ENCODE results near the gene TEDC1. TPM values are rescaled to one million over a fixed set of nuclear protein-coding genes. Genes with fewer than 3 reads are reported as not detected.
A peak's percentile ranks its signal among the peaks of the same experiment; 100 is the strongest.
"Not testable (repeated sequence)": the region's sequence is repeated elsewhere in the genome, so short reads cannot be mapped to it uniquely, and the experiment has no call there.

The TEDC1 gene
- total RNA-seq, 2 donors from 2014 or later, result 3.5 to 3.9 TPM

- DNase-seq (ENCODE audit: low spot score), result no peak
- H3K4me1 ChIP-seq, result no peaks in the 10 kb centered on the region
- no peak overlapping the region for H3K27ac ChIP-seq
- H3K4me3 ChIP-seq, result no peak overlapping the region
- H3K27me3 ChIP-seq, result peaks cover 0 to 3% of the 10 kb centered on the region in 2 donors
- TF ChIP-seq CTCF (IDR thresholded peaks at IDR 0.05), result no peak
- H3K36me3 ChIP-seq, result no peaks in the 10 kb centered on the region
- no peaks in the 10 kb centered on the region for H3K9me3 ChIP-seq
Observed at GRCh38 chr14:105536691-105537579, 45.9 kb downstream of the TEDC1 start.

GRCh38 chr14:105537580-105538474 lies 46.8 kb downstream of the TEDC1 start:
- Histone ChIP-seq H3K4me3 (no peak overlapping the region), H3K4me1 (no peaks in the 10 kb centered on the region), H3K9me3 (peaks cover 0 to 7% of the 10 kb centered on the region in 2 donors), H3K27me3 (peaks cover 0 to 3% of the 10 kb centered on the region in 2 donors), H3K27ac (no peak overlapping the region), H3K36me3 (no peaks in the 10 kb centered on the region)
- peak; percentile 98 to 99 for TF ChIP-seq CTCF (IDR thresholded peaks at IDR 0.05)
- no peak for DNase-seq (ENCODE audit: low spot score)

GRCh38 chr14:105538481-105539049 lies 47.5 kb downstream of the TEDC1 start:
- no peaks in the 10 kb centered on the region for H3K36me3 ChIP-seq
- H3K9me3 ChIP-seq, result peaks cover 0 to 14% of the 10 kb centered on the region in 2 donors
- H3K27ac ChIP-seq, result no peak overlapping the region
- no peaks in the 10 kb centered on the region for H3K4me1 ChIP-seq
- TF ChIP-seq CTCF (IDR thresholded peaks at IDR 0.05), result no peak
- DNase-seq (ENCODE audit: low spot score), result no peak
- no peak overlapping the region for H3K4me3 ChIP-seq
- peaks cover 0 to 3% of the 10 kb centered on the region in 2 donors for H3K27me3 ChIP-seq

GRCh38 chr14:105540811-105541210 lies 49.8 kb downstream of the TEDC1 start:
- H3K36me3 ChIP-seq, result no peaks in the 10 kb centered on the region
- H3K4me1 ChIP-seq, result no peaks in the 10 kb centered on the region
- no peak for DNase-seq (ENCODE audit: low spot score)
- no peak for TF ChIP-seq CTCF (IDR thresholded peaks at IDR 0.05)
- H3K9me3 ChIP-seq, result peaks cover 0 to 16% of the 10 kb centered on the region in 2 donors
- H3K27me3 ChIP-seq, result peaks cover 0 to 3% of the 10 kb centered on the region in 2 donors
- no peak overlapping the region for H3K27ac ChIP-seq
- H3K4me3 ChIP-seq, result no peak overlapping the region

- Histone ChIP-seq H3K27ac (no peak overlapping the region), H3K36me3 (no peaks in the 10 kb centered on the region), H3K9me3 (peaks cover 0 to 16% of the 10 kb centered on the region in 2 donors), H3K27me3 (peaks cover 0 to 3% of the 10 kb centered on the region in 2 donors), H3K4me1 (no peaks in the 10 kb centered on the region), H3K4me3 (no peak overlapping the region)
- no peak for TF ChIP-seq CTCF (IDR thresholded peaks at IDR 0.05)
- no peak for DNase-seq (ENCODE audit: low spot score)
Observed at GRCh38 chr14:105541218-105541875, 50.3 kb downstream of the TEDC1 start.

GRCh38 chr14:105545676-105546075 lies 54.6 kb downstream of the TEDC1 start:
- not testable (repeated sequence) for H3K27ac ChIP-seq, H3K27me3 ChIP-seq, H3K4me1 ChIP-seq

GRCh38 chr14:105546410-105546809 lies 55.4 kb downstream of the TEDC1 start:
- not testable (repeated sequence) for H3K4me1 ChIP-seq; DNase-seq (ENCODE audit: low spot score); H3K27ac ChIP-seq; H3K27me3 ChIP-seq; H3K4me3 ChIP-seq; H3K36me3 ChIP-seq
- H3K9me3 ChIP-seq, result peaks cover 0 to 16% of the 10 kb centered on the region in 2 donors

More at GRCh38 chr14:105545676-105546075, 54.6 kb downstream of the TEDC1 start:
- DNase-seq (ENCODE audit: low spot score); H3K4me3 ChIP-seq; H3K36me3 ChIP-seq: not testable (repeated sequence)
- H3K9me3 ChIP-seq, result peaks cover 0 to 16% of the 10 kb centered on the region in 2 donors

GRCh38 chr14:105547072-105547471 lies 56.0 kb downstream of the TEDC1 start:
- H3K27ac ChIP-seq; H3K4me3 ChIP-seq; H3K4me1 ChIP-seq; H3K36me3 ChIP-seq; H3K27me3 ChIP-seq; DNase-seq (ENCODE audit: low spot score): not testable (repeated sequence)
- H3K9me3 ChIP-seq, result peaks cover 0 to 16% of the 10 kb centered on the region in 2 donors

Measured in right atrium auricular region (tissue), 2 donors.